ENCODE results near the gene SEL1L. TPM values are rescaled to one million over a fixed set of nuclear protein-coding genes. Genes with fewer than 3 reads are reported as not detected.

SEL1L gene
- total RNA-seq = 10 to 100 TPM; 53.5 to 56.5 TPM

GRCh38 chr14:81533536-81534343, at the start of gene SEL1L:
SEL1L (minus strand) TSS chr14:81533853; CDS start chr14:81533744, 109 bp downstream.
- peak within 1 kb of the TSS; percentile 88 for H3K27ac Mint-ChIP-seq
- POLR2A ChIA-PET = interaction anchor here (0.6 to 2.0 kb wide), 6 partner anchors 14 to 313 kb away, joined by 3 to 11 read pairs (median 4); partner anchors contain the start of gene GTF2A1
- H3K4me1 Mint-ChIP-seq = peaks cover 30% of the 10 kb centered on the region
- H3K4me3 Mint-ChIP-seq = peak within 1 kb of the TSS; percentile 95
- no peaks in the 10 kb centered on the region for H3K27me3 Mint-ChIP-seq
- no peaks in the 10 kb centered on the region for H3K36me3 Mint-ChIP-seq
- DNase-seq = peak; percentile 98
- ATAC-seq (ENCODE audit: low read depth) = peak; percentile 98
- H3K9me3 Mint-ChIP-seq = peaks cover 1% of the 10 kb centered on the region

GRCh38 chr14:81582420-81582819, 48.8 kb upstream of the SEL1L start:
- DNase-seq = no peak

GRCh38 chr14:81579115-81579514, 45.5 kb upstream of the SEL1L start:
- ATAC-seq (ENCODE audit: low read depth) = no peak
- POLR2A ChIA-PET = no interaction called here
- H3K4me3 Mint-ChIP-seq = no peak overlapping the region

More at GRCh38 chr14:81582420-81582819, 48.8 kb upstream of the SEL1L start:
- H3K4me3 Mint-ChIP-seq = no peak overlapping the region
- H3K27ac Mint-ChIP-seq = no peak overlapping the region
- H3K36me3 Mint-ChIP-seq = no peaks in the 10 kb centered on the region
- H3K27me3 Mint-ChIP-seq = no peaks in the 10 kb centered on the region
- H3K4me1 Mint-ChIP-seq = no peaks in the 10 kb centered on the region
- H3K9me3 Mint-ChIP-seq = peaks cover 8% of the 10 kb centered on the region
- POLR2A ChIA-PET = no interaction called here
- no peak for ATAC-seq (ENCODE audit: low read depth)

GRCh38 chr14:81571437-81571836, 37.8 kb upstream of the SEL1L start:
- ATAC-seq (ENCODE audit: low read depth) = no peak
- H3K27me3 Mint-ChIP-seq = no peaks in the 10 kb centered on the region
- POLR2A ChIA-PET = interaction anchor here (0.5 kb wide), 1 partner anchor 9 kb away, joined by 5 read pairs; no protein-coding TSS in a partner anchor
- H3K9me3 Mint-ChIP-seq = no peaks in the 10 kb centered on the region
- no peak for DNase-seq
- H3K36me3 Mint-ChIP-seq = no peaks in the 10 kb centered on the region
- H3K27ac Mint-ChIP-seq = no peak overlapping the region
- H3K4me3 Mint-ChIP-seq = no peak overlapping the region
- H3K4me1 Mint-ChIP-seq = no peaks in the 10 kb centered on the region

More at GRCh38 chr14:81579115-81579514, 45.5 kb upstream of the SEL1L start:
- Mint-ChIP-seq H3K36me3 (no peaks in the 10 kb centered on the region), H3K4me1 (no peaks in the 10 kb centered on the region), H3K9me3 (peaks cover 8% of the 10 kb centered on the region), H3K27me3 (no peaks in the 10 kb centered on the region), H3K27ac (no peak overlapping the region)
- DNase-seq = no peak

GRCh38 chr14:81567302-81567701, 33.6 kb upstream of the SEL1L start:
- no peak for ATAC-seq (ENCODE audit: low read depth)

GRCh38 chr14:81565441-81566290, 32.0 kb upstream of the SEL1L start:
- Mint-ChIP-seq H3K27ac (no peak overlapping the region), H3K36me3 (no peaks in the 10 kb centered on the region), H3K9me3 (no peaks in the 10 kb centered on the region), H3K4me3 (no peak overlapping the region), H3K4me1 (no peaks in the 10 kb centered on the region), H3K27me3 (no peaks in the 10 kb centered on the region)
- POLR2A ChIA-PET = no interaction called here
- DNase-seq = no peak
- ATAC-seq (ENCODE audit: low read depth) = no peak

More at GRCh38 chr14:81567302-81567701, 33.6 kb upstream of the SEL1L start:
- Mint-ChIP-seq H3K4me3 (no peak overlapping the region), H3K4me1 (no peaks in the 10 kb centered on the region), H3K36me3 (no peaks in the 10 kb centered on the region), H3K27me3 (no peaks in the 10 kb centered on the region), H3K9me3 (no peaks in the 10 kb centered on the region), H3K27ac (no peak overlapping the region)
- no peak for DNase-seq
- POLR2A ChIA-PET = no interaction called here

GRCh38 chr14:81562818-81563217, 29.2 kb upstream of the SEL1L start:
- Mint-ChIP-seq H3K4me3 (no peak overlapping the region), H3K9me3 (no peaks in the 10 kb centered on the region), H3K27me3 (peaks cover 3% of the 10 kb centered on the region), H3K36me3 (no peaks in the 10 kb centered on the region), H3K27ac (no peak overlapping the region), H3K4me1 (no peaks in the 10 kb centered on the region)
- DNase-seq = no peak
- POLR2A ChIA-PET = no interaction called here
- no peak for ATAC-seq (ENCODE audit: low read depth)

- Mint-ChIP-seq H3K27ac (no peak overlapping the region), H3K4me1 (no peaks in the 10 kb centered on the region), H3K4me3 (no peak overlapping the region), H3K27me3 (peaks cover 5% of the 10 kb centered on the region), H3K9me3 (no peaks in the 10 kb centered on the region), H3K36me3 (no peaks in the 10 kb centered on the region)
- ATAC-seq (ENCODE audit: low read depth) = no peak
- POLR2A ChIA-PET = no interaction called here
- no peak for DNase-seq
Observed at GRCh38 chr14:81561084-81561775, 27.6 kb upstream of the SEL1L start.

- H3K4me3 Mint-ChIP-seq = no peak overlapping the region
- DNase-seq = no peak
- no peak for ATAC-seq (ENCODE audit: low read depth)
- H3K9me3 Mint-ChIP-seq = no peaks in the 10 kb centered on the region
- H3K4me1 Mint-ChIP-seq = no peaks in the 10 kb centered on the region
- no peaks in the 10 kb centered on the region for H3K36me3 Mint-ChIP-seq
- H3K27ac Mint-ChIP-seq = no peak overlapping the region
- H3K27me3 Mint-ChIP-seq = peaks cover 5% of the 10 kb centered on the region
- POLR2A ChIA-PET = no interaction called here
Observed at GRCh38 chr14:81559385-81559784, 25.7 kb upstream of the SEL1L start.

- Mint-ChIP-seq H3K4me3 (no peak overlapping the region), H3K27ac (no peak overlapping the region), H3K36me3 (no peaks in the 10 kb centered on the region), H3K9me3 (no peaks in the 10 kb centered on the region), H3K4me1 (no peaks in the 10 kb centered on the region), H3K27me3 (peaks cover 7% of the 10 kb centered on the region)
- POLR2A ChIA-PET = no interaction called here
- DNase-seq (no peak), ATAC-seq (ENCODE audit: low read depth) (no peak)
Observed at GRCh38 chr14:81557146-81557545, 23.5 kb upstream of the SEL1L start.

- Mint-ChIP-seq H3K27me3 (peaks cover 7% of the 10 kb centered on the region), H3K27ac (no peak overlapping the region), H3K4me1 (no peaks in the 10 kb centered on the region), H3K4me3 (no peak overlapping the region), H3K36me3 (no peaks in the 10 kb centered on the region), H3K9me3 (no peaks in the 10 kb centered on the region)
- no peak for DNase-seq
- POLR2A ChIA-PET = no interaction called here
- ATAC-seq (ENCODE audit: low read depth) = no peak
Observed at GRCh38 chr14:81555684-81556083, 22.0 kb upstream of the SEL1L start.

- Mint-ChIP-seq H3K36me3 (no peaks in the 10 kb centered on the region), H3K9me3 (no peaks in the 10 kb centered on the region), H3K4me1 (peaks cover 3% of the 10 kb centered on the region), H3K27ac (no peak overlapping the region), H3K4me3 (no peak overlapping the region), H3K27me3 (peaks cover 7% of the 10 kb centered on the region)
- POLR2A ChIA-PET = no interaction called here
- DNase-seq = no peak
- no peak for ATAC-seq (ENCODE audit: low read depth)
Observed at GRCh38 chr14:81555051-81555450, 21.4 kb upstream of the SEL1L start.

- H3K36me3 Mint-ChIP-seq = no peaks in the 10 kb centered on the region
- DNase-seq = no peak
- POLR2A ChIA-PET = no interaction called here
- H3K4me3 Mint-ChIP-seq = no peak overlapping the region
- no peaks in the 10 kb centered on the region for H3K9me3 Mint-ChIP-seq
- H3K27me3 Mint-ChIP-seq = peaks cover 9% of the 10 kb centered on the region
- no peak overlapping the region for H3K27ac Mint-ChIP-seq
- no peak for ATAC-seq (ENCODE audit: low read depth)
- H3K4me1 Mint-ChIP-seq = peaks cover 6% of the 10 kb centered on the region
Observed at GRCh38 chr14:81551471-81551870, 17.8 kb upstream of the SEL1L start.
